SK-N-SH treated with all-trans-retinoic acid at 6 μM for 48 hours (cell line): ENCODE data around the gene SLC30A3.

Source experiments
- ATAC-seq: fragments of 200-7000 bp; cut with Tn5 transposase; 3 replicates; pipeline ENCODE4 v1.9.1; 2020; ENCODE audit warnings: mild to moderate bottlenecking, moderate library complexity
- ARNTL ChIP-seq: fragments of 450-650 bp; formaldehyde crosslinking; IDR thresholded peaks from 2 replicates; pipeline ENCODE4 v1.5.0; 2020; ENCODE audit warnings: low read depth, mild to moderate bottlenecking, moderate library complexity, borderline replicate concordance
- BACH2 ChIP-seq: fragments of 250-450 bp; sonication (Bioruptor Pico); IDR thresholded peaks from 2 replicates; pipeline ENCODE4 v1.9.0; 2021; ENCODE audit warnings: mild to moderate bottlenecking, borderline replicate concordance
- CSDC2 ChIP-seq: fragments of 250-450 bp; sonication (Bioruptor Pico); IDR thresholded peaks from 2 replicates; pipeline ENCODE4 v1.5.0; 2020; ENCODE audit warnings: mild to moderate bottlenecking, moderate library complexity
- GLIS3 ChIP-seq: fragments of 250-450 bp; sonication (Bioruptor Pico); IDR thresholded peaks from 2 replicates; pipeline ENCODE4 v1.5.0; 2020; ENCODE audit warnings: mild to moderate bottlenecking, moderate library complexity
- ISL1 ChIP-seq: fragments of 250-450 bp; sonication (Bioruptor Pico); IDR thresholded peaks from 2 replicates; pipeline ENCODE4 v2.1.2; 2022; ENCODE audit warnings: mild to moderate bottlenecking, moderate library complexity
- OSR1 ChIP-seq: fragments of 250-450 bp; sonication (Bioruptor Pico); IDR thresholded peaks from 2 replicates; pipeline ENCODE4 v1.8.0; 2022; ENCODE audit warnings: moderate library complexity, mild to moderate bottlenecking, inconsistent platforms
- PATZ1 ChIP-seq: fragments of 250-450 bp; sonication (Bioruptor Pico); IDR thresholded peaks from 2 replicates; pipeline ENCODE4 v1.8.0; 2020; ENCODE audit warnings: mild to moderate bottlenecking, moderate library complexity, borderline replicate concordance
- POU6F1 ChIP-seq: fragments of 250-450 bp; sonication (Bioruptor Pico); IDR thresholded peaks from 2 replicates; pipeline ENCODE4 v1.8.0; 2021; ENCODE audit warnings: low read depth, mild to moderate bottlenecking, moderate library complexity, borderline replicate concordance
- PPARA ChIP-seq: fragments of 250-450 bp; sonication (Bioruptor Pico); IDR thresholded peaks from 2 replicates; pipeline ENCODE4 v1.5.0; 2020; ENCODE audit warnings: mild to moderate bottlenecking, borderline replicate concordance
- RARB ChIP-seq: fragments of 250-450 bp; sonication (Bioruptor Pico); IDR thresholded peaks from 2 replicates; pipeline ENCODE4 v1.8.0; 2021; ENCODE audit warnings: mild to moderate bottlenecking, moderate library complexity
- SNAI2 ChIP-seq: fragments of 250-450 bp; sonication (Bioruptor Pico); IDR thresholded peaks from 2 replicates; pipeline ENCODE4 v1.5.0; 2020; ENCODE audit warnings: mild to moderate bottlenecking, moderate library complexity
- TCF4 ChIP-seq: fragments of 250-450 bp; sonication (Bioruptor Pico); IDR thresholded peaks from 2 replicates; pipeline ENCODE4 v1.8.0; 2021; ENCODE audit warnings: mild to moderate bottlenecking, moderate library complexity, borderline replicate concordance
- TSHZ2 ChIP-seq: fragments of 250-450 bp; sonication (Bioruptor Pico); IDR thresholded peaks from 2 replicates; pipeline ENCODE4 v1.5.0; 2020; ENCODE audit warnings: mild to moderate bottlenecking, moderate library complexity
- ZC3H10 ChIP-seq: fragments of 250-450 bp; sonication (Bioruptor Pico); IDR thresholded peaks from 2 replicates; pipeline ENCODE4 v1.5.1; 2021; ENCODE audit warnings: mild to moderate bottlenecking, moderate library complexity
- ZFP30 ChIP-seq: fragments of 450-650 bp; formaldehyde crosslinking; IDR thresholded peaks from 2 replicates; pipeline ENCODE4 v1.5.0; 2022; ENCODE audit warnings: mild to moderate bottlenecking, moderate library complexity
- ZNF565 ChIP-seq: fragments of 450-650 bp; formaldehyde crosslinking; conservative IDR thresholded peaks from 2 replicates; pipeline ENCODE4 v1.5.0; 2020; ENCODE audit warnings: low read depth, mild to moderate bottlenecking, moderate library complexity
- ZNF8 ChIP-seq: fragments of 450-650 bp; formaldehyde crosslinking; IDR thresholded peaks from 2 replicates; pipeline ENCODE4 v1.5.0; 2020; ENCODE audit warnings: mild to moderate bottlenecking, moderate library complexity
- TF ChIP-seq, protein P1 (sequence below): fragments of 250-450 bp; sonication (Bioruptor Pico); IDR thresholded peaks from 2 replicates; pipeline ENCODE4 v1.5.1; 2020; ENCODE audit warnings: low read depth, mild to moderate bottlenecking, moderate library complexity
- TF ChIP-seq, protein P2 (sequence below): fragments of 250-450 bp; sonication (Bioruptor Pico); IDR thresholded peaks from 2 replicates; pipeline ENCODE4 v1.5.1; 2021; ENCODE audit warnings: mild to moderate bottlenecking, moderate library complexity

The SLC30A3 gene

DNA sequence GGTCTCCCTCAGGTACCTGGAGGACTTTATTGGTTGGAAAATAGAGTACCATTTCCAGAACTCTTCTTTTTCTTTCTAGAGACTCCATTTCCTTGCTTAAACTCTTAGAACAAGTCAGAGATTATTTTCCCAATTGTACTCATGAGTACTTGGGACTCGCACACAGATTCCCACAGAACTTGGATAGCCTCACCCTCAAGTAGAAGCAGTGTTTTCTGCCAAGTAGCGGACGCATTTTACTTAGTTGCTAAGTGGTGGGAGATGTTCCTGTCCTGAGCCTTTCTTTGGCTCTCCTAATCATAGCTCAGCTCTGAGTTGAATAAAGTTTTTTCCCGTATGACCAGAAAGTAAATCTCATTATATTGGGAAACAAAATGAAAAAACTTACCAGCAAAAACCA lies 17.2 kb downstream of the SLC30A3 start:
- TF ChIP-seq ZC3H10: no peak
- TF ChIP-seq, protein P1, sequence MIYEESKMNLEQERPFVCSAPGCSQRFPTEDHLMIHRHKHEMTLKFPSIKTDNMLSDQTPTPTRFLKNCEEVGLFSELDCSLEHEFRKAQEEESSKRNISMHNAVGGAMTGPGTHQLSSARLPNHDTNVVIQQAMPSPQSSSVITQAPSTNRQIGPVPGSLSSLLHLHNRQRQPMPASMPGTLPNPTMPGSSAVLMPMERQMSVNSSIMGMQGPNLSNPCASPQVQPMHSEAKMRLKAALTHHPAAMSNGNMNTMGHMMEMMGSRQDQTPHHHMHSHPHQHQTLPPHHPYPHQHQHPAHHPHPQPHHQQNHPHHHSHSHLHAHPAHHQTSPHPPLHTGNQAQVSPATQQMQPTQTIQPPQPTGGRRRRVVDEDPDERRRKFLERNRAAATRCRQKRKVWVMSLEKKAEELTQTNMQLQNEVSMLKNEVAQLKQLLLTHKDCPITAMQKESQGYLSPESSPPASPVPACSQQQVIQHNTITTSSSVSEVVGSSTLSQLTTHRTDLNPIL (CRISPR knock-in tag): no peak
- no peak for TF ChIP-seq ZNF565 (CRISPR knock-in tag)
- no peak for TF ChIP-seq POU6F1 (CRISPR knock-in tag)
- no peak for TF ChIP-seq BACH2 (CRISPR knock-in tag)
- TF ChIP-seq, protein P2, sequence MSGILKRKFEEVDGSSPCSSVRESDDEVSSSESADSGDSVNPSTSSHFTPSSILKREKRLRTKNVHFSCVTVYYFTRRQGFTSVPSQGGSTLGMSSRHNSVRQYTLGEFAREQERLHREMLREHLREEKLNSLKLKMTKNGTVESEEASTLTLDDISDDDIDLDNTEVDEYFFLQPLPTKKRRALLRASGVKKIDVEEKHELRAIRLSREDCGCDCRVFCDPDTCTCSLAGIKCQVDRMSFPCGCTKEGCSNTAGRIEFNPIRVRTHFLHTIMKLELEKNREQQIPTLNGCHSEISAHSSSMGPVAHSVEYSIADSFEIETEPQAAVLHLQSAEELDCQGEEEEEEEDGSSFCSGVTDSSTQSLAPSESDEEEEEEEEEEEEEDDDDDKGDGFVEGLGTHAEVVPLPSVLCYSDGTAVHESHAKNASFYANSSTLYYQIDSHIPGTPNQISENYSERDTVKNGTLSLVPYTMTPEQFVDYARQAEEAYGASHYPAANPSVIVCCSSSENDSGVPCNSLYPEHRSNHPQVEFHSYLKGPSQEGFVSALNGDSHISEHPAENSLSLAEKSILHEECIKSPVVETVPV (CRISPR knock-in tag): no peak
- TF ChIP-seq CSDC2: no peak
- no peak for TF ChIP-seq ARNTL (CRISPR knock-in tag)
- ATAC-seq: no peak

GRCh38 chr2:27245116-27245515 lies 17.7 kb downstream of the SLC30A3 start:
- ATAC-seq: no peak
- TF ChIP-seq ARNTL (CRISPR knock-in tag): no peak
- no peak for TF ChIP-seq ZNF8
- TF ChIP-seq, protein P1 (CRISPR knock-in tag): no peak
- no peak for TF ChIP-seq ISL1 (CRISPR knock-in tag)
- TF ChIP-seq OSR1 (CRISPR knock-in tag): no peak
- TF ChIP-seq ZNF565 (CRISPR knock-in tag): no peak
- TF ChIP-seq RARB (CRISPR knock-in tag): no peak
- no peak for TF ChIP-seq PATZ1
- no peak for TF ChIP-seq GLIS3 (CRISPR knock-in tag)
- TF ChIP-seq ZC3H10: no peak
- TF ChIP-seq ZFP30: no peak
- no peak for TF ChIP-seq SNAI2
- no peak for TF ChIP-seq TSHZ2 (CRISPR knock-in tag)
- no peak for TF ChIP-seq BACH2 (CRISPR knock-in tag)
- no peak for TF ChIP-seq TCF4 (CRISPR knock-in tag)
- no peak for TF ChIP-seq CSDC2
- TF ChIP-seq PPARA (CRISPR knock-in tag): no peak
- TF ChIP-seq, protein P2 (CRISPR knock-in tag): no peak
